HG03135 (cell line): ENCODE results near the gene REP15.
A peak's percentile ranks its signal among the peaks of the same experiment; 100 is the strongest.
"Not testable (repeated sequence)": the region's sequence is repeated elsewhere in the genome, so short reads cannot be mapped to it uniquely, and the experiment has no call there.

Experiments used
- ATAC-seq: cut with Tn5 transposase; IDR thresholded peaks from one replicate; pipeline ENCODE4 v1.9.1; 2021; ENCODE audit warnings: mild to moderate bottlenecking, moderate library complexity; ENCODE audit not compliant: unreplicated experiment

The REP15 gene

DNA sequence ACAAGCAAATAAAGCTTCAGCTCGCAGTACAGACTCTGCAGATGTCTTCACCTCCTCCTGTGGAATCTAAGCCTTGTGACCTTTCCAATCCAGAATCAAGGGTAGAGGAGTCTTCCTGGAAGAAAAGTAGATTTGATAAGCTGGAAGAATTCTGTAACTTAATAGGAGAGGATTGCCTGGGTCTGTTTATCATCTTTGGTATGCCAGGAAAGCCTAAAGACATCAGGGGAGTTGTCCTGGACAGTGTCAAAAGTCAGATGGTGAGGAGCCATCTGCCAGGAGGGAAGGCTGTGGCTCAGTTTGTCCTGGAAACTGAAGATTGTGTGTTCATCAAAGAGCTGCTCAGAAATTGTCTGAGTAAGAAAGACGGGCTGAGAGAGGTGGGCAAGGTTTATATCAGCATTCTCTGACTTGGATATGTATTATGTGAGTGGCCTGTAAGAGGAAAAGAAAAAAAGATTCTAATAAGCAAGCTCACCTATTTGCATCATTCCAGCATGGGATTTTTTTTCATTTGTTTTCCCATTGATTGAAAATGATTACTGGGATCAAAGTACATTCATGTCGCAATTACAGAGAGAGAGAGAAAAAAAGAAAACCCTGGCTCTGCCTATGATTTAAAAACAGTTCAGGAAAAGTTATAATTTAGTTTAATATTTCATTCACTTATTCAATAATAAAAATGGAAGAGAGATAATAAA, 767 bp downstream of the REP15 start:
- ATAC-seq = no peak

DNA sequence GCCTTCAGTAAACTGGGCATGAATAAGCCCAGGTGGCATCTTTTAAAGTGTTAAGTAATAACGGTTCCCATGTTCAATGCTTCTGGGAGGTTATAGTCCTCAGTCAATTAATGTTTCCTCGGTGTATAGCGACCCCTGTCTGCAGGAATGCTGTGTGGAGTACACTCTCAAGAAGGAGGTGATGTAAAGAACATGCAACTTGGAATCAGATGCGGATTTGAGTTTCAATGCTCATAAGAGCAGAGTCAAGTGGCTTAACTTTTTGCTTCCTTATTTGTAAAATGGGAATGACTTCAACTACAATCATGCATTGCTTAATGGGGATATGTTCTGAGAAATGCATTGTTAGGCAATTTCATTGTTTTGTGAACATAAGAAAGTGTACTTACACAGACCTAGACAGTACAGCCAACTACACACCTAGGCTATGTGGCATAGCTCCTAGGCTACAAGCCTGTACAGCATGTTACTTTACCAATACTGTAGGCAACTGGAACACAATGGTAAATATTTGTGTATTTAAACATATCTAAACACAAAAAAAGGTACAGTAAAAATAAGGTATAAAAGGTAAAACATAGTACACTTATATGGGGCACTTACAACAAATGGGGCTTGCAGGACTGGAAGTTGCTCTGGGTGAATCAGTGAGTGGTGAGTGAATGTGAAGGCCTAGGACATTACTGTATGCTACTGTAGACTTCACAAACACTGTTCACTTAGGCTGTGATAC, 7.6 kb downstream of the REP15 start:
- peak; percentile 90 for ATAC-seq

DNA sequence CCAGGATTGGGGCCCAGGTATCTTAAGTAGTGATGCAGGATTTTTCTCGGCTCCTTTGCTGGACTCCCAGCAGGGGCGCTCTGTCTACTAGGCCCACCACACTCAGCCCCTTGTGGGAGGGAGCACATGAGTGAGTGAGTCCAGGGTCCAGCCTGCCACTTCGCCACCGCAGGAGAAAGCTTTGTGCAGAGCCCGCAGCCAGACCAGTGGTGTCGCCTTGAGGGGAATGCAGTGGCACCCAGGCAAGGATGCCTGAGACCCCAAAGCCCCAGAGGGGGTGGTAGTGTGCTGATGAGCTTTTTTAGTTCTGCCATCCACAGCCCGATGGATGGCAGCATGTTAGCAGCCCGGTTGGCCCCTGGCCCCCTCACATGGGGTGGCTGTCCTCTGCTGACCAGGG, 9.0 kb downstream of the REP15 start:
- no peak for ATAC-seq

DNA sequence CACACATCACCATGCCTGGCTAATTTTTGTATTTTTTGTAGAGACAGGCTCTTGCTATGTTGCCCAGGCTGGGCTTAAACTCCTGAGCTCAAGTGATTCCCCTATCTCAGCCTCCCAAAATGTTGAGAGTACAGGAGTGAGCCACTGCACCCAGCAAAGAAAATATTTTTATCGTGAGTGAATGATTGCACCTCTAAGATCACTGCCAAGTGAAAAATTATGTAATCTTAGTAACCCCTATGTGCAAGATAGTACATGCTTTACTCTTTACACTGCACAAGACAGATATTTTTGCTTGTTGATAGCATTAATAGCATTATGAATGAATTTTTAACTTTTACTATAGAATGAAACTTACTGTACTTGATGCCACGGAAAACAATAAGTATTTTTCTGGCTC, 11.0 kb downstream of the REP15 start:
- no peak for ATAC-seq

DNA sequence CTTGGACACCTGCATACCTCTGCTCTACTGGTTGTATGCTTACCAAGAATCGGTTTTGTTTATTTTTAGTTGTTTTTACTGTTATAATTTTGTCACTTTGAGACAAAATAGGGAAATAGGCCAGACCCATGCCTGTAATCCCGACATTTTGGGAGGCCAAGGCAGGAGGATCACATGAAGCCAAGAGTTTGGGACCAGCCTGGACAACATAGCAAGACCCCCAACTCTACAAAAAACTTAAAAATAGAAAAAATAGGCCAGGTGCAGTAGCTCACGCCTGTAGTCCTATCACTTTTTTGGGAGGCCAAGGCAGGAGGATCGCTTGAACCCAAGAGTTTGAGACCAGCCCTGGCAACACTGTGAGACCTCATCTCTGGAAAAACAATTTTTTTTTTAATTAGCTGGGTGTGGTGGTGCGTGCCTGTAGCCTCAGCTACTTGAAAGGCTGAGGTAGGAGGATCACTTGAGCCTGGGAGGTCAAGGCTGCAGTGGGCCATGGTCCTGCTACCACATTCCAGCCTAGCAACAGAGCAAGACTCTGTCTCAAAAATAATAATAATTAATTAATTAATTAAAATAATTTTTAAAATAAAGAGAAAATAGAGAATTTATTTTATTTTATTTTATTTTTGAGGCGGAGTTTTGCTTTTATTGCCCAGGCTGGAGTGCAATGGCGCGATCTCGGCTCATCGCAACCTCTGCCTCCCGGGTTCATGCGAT, 13.1 kb downstream of the REP15 start:
- no peak for ATAC-seq

DNA sequence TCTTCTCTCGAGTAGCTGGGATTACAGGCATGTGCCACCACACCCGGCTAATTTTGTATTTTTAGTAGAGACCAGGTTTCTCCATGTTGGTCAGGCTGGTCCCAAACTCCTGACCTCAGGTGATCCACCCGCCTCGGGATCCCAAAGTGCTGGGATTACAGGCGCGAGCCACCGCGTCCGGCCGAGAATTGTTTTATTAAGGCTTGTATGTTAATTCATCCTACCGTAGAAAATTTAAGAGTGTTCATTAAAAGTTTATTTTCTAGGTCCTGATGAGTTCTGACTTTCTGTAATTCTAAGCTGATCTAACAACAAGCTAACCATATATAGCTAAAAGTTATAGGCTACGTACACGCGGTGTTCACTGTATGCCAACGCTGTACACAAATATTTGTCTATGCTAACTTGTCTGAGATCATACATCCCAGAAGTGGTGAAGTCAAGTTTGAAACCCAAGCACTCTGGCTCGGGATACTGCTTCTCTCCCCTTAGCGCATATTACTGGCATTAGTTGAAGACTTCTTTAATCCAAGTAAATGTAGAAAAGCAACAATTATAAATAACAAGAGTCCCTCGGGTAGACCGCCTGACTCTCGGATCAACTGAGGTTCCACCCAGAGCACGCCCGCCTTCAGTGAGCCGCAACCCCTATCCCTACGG, 13.8 kb downstream of the REP15 start:
- peak; percentile 35 for ATAC-seq

DNA sequence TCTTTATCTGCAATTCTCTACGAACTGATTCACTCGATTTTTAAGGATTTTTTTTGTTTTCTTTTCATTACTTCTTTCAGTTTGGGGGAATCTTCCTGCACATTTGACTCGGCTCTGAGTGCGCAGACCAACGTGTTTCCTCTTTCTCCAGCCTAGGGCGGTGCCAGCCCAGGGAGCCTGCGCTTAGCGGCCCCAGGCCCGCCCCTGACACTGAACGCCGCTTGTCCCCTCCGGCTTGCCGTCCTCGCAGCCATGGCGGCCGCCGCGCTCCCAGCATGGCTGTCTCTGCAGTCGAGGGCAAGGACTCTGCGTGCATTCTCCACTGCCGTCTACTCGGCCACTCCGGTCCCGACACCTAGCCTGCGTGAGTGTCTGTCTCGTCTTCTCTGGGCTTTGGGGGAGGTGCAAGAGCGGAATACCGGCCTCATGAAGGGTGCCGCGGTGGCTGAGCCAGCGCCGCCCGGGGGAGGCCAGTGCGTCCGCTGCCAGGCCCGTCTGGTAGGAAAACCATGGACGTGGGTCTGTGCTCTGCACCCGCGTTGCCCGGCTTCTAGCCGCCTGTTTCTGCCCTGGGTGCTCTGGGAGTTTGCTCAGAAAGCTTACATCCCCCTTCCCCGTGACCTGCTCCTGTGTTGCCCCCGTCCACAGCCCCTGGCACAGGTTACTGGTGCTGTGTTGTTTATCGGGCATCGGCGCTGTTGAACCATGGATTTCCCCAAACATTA, 14.5 kb downstream of the REP15 start, which contains the start of gene MRPS35:
TSS of gene MRPS35 (plus strand) at position 241 of the 725 bp plus-strand sequence. CDS start at position 253, 12 bp downstream.
- peak; percentile 92 for ATAC-seq

DNA sequence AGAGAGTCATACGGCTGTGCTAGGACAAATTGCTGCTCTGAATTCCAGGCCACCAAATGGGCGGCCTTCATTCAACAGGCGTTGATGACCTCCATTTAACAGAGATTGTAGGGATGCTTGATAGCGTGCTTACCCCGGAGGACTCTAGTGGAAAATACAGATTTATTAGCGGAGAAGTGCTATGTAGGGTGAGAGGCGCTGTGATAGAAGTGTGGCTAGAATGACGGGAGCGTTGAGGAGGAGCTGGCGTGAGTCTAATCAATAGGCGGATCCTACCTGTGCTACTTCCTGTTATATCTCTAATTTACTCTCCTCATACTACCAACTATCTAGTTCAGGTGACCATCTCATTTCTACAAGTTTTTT, 15.1 kb downstream of the REP15 start:
- ATAC-seq = peak; percentile 19

DNA sequence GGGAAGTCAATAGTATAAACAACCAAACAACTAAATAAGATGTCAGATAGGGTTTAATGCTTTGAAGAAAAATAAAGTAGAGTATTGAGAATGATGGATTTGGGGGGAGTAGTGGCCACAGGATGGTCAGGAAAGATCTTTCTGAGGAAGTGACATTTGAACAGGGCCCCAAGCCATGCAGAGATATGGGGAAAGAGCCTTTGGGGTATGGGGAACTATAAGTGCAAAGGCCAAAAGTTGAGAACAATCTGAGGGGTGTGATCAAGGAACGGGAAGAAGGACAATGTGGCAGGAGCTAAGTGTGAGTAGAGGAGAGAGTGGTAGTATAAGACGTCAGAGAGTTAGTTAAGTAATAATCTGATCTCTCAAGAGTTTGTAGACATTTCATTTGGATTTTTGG, 15.7 kb downstream of the REP15 start:
- ATAC-seq = no peak

DNA sequence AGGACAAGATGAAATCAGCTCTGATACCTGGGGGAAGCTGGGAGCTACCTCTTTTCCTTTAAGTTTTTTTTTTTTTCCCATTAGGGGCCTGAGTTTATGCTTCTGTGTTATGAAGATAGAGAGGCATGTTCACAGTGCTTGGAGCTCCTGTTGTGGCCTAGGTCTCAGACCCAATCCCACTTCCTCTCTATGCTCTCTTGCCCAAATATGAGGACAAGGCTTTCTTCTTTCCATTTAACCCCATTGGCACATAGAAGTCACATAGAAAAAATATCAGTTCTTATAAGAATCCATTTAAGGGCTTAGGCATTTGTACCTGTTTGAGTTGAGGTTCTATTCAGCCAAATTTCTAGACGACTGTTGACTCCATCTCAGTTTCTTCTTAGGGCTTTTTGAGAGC, 27.0 kb downstream of the REP15 start:
- no peak for ATAC-seq

DNA sequence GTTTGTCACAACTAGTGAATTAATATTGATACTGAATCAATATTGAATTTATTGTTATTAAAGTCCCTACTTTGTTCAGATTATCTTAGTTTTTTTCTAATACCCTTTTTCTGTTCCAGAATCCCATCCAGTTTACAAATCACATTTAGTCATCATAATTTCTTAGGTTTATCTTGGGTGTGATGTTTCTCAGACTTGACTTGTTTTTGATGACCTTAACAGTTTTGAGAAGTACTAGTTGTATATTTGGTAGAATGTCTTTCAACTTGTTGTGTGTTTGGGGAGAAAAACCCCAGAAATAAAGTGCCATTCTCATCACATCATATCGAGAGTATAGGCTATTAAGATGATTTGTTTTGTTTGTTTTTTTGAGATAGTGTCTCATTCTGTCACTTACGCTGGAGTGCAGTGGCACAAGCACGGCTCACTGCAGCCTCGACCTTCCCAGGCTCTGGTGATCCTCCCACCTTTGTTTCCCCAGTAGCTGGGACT, 33.9 kb downstream of the REP15 start:
- ATAC-seq = no peak

DNA sequence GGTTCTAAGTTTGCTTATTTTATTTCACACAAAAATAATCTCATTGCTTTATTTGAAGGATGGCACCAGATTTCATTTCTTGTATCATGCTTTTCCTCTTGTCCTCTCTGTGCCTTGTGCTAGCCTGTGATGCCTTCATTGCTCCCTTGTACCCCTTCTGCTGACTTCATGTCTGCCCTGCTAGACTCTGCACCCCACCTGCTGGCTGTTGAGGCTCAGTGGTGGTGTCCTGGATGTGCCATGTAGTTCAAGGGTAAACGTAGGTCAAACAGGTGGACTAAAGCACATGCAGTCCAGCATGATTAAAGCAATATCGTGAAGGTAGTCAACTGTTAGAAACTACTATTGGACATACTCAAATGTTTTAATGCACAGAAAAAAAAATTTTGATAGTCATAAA, 36.0 kb downstream of the REP15 start:
- peak; percentile 55 for ATAC-seq

DNA sequence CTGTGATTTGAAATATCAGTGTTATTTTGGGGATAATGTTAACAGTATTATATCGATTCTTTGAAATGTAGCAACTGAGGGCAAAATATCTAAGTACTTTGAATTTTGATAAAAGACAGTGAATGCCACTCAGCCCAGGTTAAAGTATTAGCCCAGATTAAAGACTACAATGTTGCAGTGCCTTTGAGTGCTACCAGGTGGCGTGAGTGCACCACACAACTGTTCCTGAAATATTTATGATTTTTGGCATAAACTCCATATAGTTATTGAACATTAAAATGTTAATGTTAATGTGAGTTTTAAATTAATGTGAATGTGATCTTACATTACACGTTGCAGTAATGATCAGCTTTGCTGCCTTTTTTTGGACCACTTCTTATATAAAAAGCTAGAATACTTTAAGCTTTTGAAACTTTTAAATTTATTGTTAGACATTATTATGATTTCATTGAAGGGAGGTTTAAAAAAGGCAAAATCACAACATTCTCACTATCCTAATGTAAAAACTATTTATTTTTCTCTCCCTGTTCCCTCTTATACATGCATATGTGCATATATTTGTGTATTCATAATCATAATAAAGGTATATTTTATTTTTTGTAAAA, 36.9 kb downstream of the REP15 start:
- peak; percentile 66 for ATAC-seq

DNA sequence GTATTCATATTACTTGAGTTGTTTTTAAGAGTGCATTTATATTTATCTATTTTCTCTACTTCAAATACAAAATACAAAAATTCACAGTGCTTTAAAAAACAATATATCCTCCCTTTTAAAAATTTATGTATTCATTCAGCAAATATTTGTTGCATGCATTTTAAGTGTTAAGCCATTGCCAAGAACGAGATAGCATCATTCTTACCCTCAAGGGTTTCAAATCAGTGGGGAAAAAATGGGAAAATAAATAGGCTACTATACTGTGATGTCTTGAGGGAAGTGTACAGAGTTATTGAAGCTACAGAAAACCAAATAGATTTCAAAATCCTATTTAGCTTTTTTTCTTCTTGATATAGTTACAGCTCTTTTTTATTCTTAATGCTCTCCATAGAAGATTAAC, 37.5 kb downstream of the REP15 start:
- ATAC-seq = no peak

DNA sequence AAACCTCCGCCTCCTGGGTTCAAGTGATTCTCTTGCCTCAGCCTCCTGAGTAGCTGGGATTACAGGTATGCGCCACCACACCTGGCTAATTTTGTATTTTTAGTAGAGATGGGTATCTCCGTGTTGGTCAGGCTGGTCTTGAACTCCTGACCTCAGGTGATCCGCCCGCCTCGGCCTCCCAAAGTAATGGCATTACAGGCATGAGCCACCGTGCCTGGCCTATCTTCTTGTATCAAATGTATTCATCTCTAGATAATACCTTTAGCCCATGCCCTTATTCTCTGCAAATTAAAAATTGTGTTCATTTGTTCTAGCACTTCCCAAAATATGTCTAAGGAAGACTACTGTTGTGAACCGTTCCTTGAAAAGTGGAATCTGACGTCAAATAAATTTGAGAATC, 38.1 kb downstream of the REP15 start:
- not testable (repeated sequence) for ATAC-seq

DNA sequence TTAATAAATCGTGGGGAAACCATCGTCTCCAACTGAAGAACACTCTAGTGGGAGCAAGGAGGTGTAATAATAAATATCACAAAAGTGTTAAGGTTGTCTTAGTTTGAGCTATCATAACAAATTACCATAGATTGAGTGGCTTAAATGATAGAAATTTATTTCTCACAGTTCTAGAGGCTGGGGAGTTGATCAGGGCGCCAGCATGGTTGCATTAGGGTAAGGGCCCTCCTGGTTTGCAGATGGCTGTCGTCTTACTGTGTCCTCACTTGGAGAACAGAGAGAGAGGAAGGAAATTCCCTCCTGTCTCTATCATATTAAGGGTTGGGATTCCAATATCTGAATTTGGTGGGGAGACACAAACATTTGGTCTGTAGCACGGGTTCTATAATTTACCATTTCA, 47.4 kb downstream of the REP15 start:
- ATAC-seq = no peak

DNA sequence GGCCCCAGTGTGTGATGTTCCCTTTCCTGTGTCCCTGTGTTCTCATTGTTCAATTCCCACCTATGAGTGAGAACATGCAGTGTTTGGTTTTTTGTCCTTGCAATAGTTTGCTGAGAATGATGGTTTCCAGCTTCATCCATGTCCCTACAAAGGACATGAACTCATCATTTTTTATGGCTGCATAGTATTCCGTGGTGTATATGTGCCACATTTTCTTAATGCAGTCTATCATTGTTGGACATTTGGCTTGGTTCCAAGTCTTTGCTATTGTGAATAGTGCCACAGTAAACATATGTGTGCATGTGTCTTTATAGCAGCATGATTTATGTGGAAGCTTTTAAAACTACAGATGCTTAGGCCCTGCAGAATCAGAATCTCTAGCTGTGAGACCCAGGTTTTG, 49.5 kb downstream of the REP15 start:
- ATAC-seq = not testable (repeated sequence)
